ENCODE measurements around the gene ATP6V1C2.
"Not testable (repeated sequence)": the region's sequence is repeated elsewhere in the genome, so short reads cannot be mapped to it uniquely, and the experiment has no call there.

The ATP6V1C2 gene

GRCh38 chr2:10813163-10814138 is 92.0 kb downstream of the ATP6V1C2 start:
- not testable (repeated sequence) for DNase-seq (ENCODE audit: low read depth in 2 of 2)

- DNase-seq (ENCODE audit: low read depth in 2 of 2), result no peak
Observed at GRCh38 chr2:10814142-10814541, 92.7 kb downstream of the ATP6V1C2 start.

- DNase-seq (ENCODE audit: low read depth in 2 of 2), result no peak
Observed at GRCh38 chr2:10814571-10815331, 93.3 kb downstream of the ATP6V1C2 start.

GRCh38 chr2:10817413-10817812 is 96.0 kb downstream of the ATP6V1C2 start:
- DNase-seq (ENCODE audit: low read depth in 2 of 2), result no peak

GRCh38 chr2:10818305-10818704 is 96.9 kb downstream of the ATP6V1C2 start:
- DNase-seq (ENCODE audit: low read depth in 2 of 2), result not testable (repeated sequence)

- DNase-seq (ENCODE audit: low read depth in 2 of 2), result no peak
Observed at GRCh38 chr2:10818984-10819383, 97.6 kb downstream of the ATP6V1C2 start.

GRCh38 chr2:10819714-10820314 is 98.4 kb downstream of the ATP6V1C2 start:
- DNase-seq (ENCODE audit: low read depth in 2 of 2), result no peak

GRCh38 chr2:10820562-10820961 is 99.1 kb downstream of the ATP6V1C2 start:
- DNase-seq (ENCODE audit: low read depth in 2 of 2), result no peak

- no peak for DNase-seq (ENCODE audit: low read depth in 2 of 2)
Observed at GRCh38 chr2:10820978-10821695, 99.7 kb downstream of the ATP6V1C2 start.

GRCh38 chr2:10824191-10824590 is 102.8 kb downstream of the ATP6V1C2 start:
- DNase-seq (ENCODE audit: low read depth in 2 of 2), result no peak

- no peak for DNase-seq (ENCODE audit: low read depth in 2 of 2)
Observed at GRCh38 chr2:10826026-10826425, 104.6 kb downstream of the ATP6V1C2 start.

GRCh38 chr2:10826625-10827024 is 105.2 kb downstream of the ATP6V1C2 start:
- DNase-seq (ENCODE audit: low read depth in 2 of 2), result no peak

- DNase-seq (ENCODE audit: low read depth in 2 of 2), result no peak
Observed at GRCh38 chr2:10828346-10828745, 106.9 kb downstream of the ATP6V1C2 start.

GRCh38 chr2:10829299-10829698 is 107.9 kb downstream of the ATP6V1C2 start:
- no peak for DNase-seq (ENCODE audit: low read depth in 2 of 2)

GRCh38 chr2:10830203-10830602 is 108.8 kb downstream of the ATP6V1C2 start:
- DNase-seq (ENCODE audit: low read depth in 2 of 2), result no peak

- no peak for DNase-seq (ENCODE audit: low read depth in 2 of 2)
Observed at GRCh38 chr2:10830641-10831399, 109.4 kb downstream of the ATP6V1C2 start.

- DNase-seq (ENCODE audit: low read depth in 2 of 2), result no peak
Observed at GRCh38 chr2:10831400-10831985, 110.1 kb downstream of the ATP6V1C2 start.

GRCh38 chr2:10832203-10832936 is 110.9 kb downstream of the ATP6V1C2 start:
- DNase-seq (ENCODE audit: low read depth in 2 of 2), result peak; percentile 63 to 78

GRCh38 chr2:10833021-10833420 is 111.6 kb downstream of the ATP6V1C2 start:
- DNase-seq (ENCODE audit: low read depth in 2 of 2), result no peak
